Measurements from ENCODE around the gene PDIA5.

The PDIA5 gene

GRCh38 chr3:123113889-123114450 lies 47.1 kb downstream of the PDIA5 start:
- DNase-seq (ENCODE audit: low read depth, low spot score), result no peak

DNA sequence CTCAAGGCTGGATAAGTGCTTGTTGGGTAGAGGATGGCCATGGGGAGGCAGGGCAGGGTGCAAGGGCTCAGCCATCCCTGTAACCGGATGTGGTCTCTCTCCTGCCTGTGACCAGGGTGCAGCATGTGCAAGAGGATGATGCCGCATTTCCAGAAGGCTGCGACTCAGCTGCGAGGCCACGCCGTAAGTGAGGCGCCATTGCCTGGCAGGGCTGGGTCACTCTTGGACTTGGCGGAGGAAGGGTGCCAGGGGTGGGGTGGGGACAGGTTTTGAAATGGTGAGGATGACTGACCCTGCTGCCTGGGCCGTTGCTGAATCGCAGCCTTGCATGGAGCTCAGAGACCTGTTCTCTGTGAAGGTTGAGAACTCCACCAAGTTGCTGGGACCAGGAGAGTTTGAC lies 49.3 kb downstream of the PDIA5 start:
- DNase-seq (ENCODE audit: low read depth, low spot score), result no peak

GRCh38 chr3:123119388-123119787 lies 52.6 kb downstream of the PDIA5 start:
- DNase-seq (ENCODE audit: low read depth, low spot score), result no peak

GRCh38 chr3:123119802-123120201 lies 53.0 kb downstream of the PDIA5 start:
- no peak for DNase-seq (ENCODE audit: low read depth, low spot score)

GRCh38 chr3:123120573-123120972 lies 53.7 kb downstream of the PDIA5 start:
- DNase-seq (ENCODE audit: low read depth, low spot score), result no peak

DNA sequence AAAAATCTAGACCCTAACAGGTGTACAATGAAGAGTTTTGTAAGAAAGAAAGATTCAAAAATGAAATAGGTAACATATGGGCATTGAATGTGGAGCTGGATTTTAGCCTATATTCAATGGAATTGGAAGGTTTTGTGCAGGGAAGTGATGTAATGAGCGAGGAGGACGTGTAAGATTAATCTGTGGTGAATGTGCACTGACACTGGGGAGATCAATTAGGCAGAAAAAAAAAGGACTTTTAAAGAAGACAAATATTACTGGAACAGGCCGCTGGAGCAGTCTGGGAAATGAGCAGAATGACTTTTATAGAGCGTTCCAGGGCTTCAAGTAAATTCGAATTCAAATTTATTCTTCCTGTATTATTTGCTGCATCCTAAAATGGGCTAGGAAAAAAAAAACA lies 55.2 kb downstream of the PDIA5 start:
- DNase-seq (ENCODE audit: low read depth, low spot score), result no peak

GRCh38 chr3:123122525-123123315 lies 55.9 kb downstream of the PDIA5 start:
- no peak for DNase-seq (ENCODE audit: low read depth, low spot score)

DNA sequence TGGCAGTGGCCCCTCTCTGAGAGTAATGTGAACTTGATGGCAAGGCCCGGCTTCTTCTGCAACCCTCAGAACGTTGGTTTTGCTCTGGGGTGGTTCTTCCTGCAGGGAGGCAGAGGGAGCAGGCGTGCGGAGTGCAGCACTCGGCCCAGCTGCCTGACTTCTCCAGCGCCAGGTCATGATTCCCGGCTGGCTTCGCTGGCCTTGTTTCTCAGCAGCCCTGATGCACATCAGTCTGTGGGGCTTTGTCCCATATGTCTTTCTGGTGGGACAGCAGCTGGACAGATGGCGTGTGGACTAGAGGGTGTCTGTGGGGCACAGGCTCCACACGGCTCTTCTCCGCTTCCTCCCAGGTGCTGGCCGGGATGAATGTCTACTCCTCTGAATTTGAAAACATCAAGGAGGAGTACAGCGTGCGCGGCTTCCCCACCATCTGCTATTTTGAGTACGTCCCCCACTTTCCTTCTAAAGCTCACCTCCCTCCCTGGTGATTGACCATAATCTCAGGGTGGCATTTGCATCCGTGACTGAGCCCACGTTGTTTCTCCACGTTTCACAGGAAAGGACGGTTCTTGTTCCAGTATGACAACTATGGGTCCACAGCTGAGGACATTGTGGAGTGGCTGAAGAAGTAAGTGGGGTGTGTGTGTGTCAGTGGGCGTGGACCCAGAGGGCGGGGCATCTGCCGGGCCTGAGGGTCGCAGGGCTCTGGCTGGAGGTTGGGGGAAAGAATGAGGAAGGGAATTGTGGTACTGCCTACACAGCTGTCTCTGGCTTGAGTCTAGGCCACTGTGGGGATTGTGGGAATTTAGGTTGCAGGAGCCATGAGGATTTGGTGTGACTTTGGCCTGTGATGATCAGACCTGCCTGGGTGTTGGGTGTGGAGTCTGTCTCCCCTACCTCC lies 57.1 kb downstream of the PDIA5 start:
- no peak for DNase-seq (ENCODE audit: low read depth, low spot score)

- no peak for DNase-seq (ENCODE audit: low read depth, low spot score)
Measured at GRCh38 chr3:123124971-123125370, 58.1 kb downstream of the PDIA5 start.

- DNase-seq (ENCODE audit: low read depth, low spot score), result no peak
Measured at GRCh38 chr3:123126031-123126430, 59.2 kb downstream of the PDIA5 start.

- no peak for DNase-seq (ENCODE audit: low read depth, low spot score)
Measured at GRCh38 chr3:123126653-123127052, 59.8 kb downstream of the PDIA5 start.

GRCh38 chr3:123129092-123129491 lies 62.3 kb downstream of the PDIA5 start:
- no peak for DNase-seq (ENCODE audit: low read depth, low spot score)

- DNase-seq (ENCODE audit: low read depth, low spot score), result no peak
Measured at GRCh38 chr3:123129532-123129931, 62.7 kb downstream of the PDIA5 start.

DNA sequence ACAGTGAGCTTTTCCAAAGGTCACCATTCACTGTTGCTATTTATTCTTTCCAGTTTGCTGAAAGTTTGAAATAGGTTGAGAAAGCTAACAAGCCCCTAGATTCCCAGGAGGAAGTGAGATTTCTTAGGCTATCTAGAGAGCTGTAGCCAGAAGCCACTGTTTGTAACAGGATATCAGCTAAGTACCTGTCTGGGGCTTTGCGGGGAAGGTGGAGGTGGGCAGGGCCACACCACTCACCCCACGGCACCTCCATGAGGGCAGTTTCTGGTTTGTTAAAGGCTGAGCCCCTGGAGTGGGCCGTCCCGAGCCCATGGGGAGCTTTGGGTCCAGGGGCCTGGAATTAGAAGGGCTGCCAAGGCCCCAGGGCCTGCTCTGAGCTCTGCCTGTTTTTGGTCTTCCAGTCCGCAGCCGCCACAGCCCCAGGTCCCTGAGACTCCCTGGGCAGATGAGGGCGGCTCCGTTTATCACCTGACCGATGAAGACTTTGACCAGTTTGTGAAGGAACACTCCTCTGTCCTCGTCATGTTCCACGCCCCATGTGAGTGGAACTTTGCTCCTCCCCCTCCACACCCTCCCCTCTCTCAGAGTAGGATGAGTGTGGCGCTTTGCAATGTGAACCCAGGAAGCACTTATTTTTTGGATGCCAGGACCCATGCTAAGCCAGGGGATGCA lies 63.4 kb downstream of the PDIA5 start:
- no peak for DNase-seq (ENCODE audit: low read depth, low spot score)

DNA sequence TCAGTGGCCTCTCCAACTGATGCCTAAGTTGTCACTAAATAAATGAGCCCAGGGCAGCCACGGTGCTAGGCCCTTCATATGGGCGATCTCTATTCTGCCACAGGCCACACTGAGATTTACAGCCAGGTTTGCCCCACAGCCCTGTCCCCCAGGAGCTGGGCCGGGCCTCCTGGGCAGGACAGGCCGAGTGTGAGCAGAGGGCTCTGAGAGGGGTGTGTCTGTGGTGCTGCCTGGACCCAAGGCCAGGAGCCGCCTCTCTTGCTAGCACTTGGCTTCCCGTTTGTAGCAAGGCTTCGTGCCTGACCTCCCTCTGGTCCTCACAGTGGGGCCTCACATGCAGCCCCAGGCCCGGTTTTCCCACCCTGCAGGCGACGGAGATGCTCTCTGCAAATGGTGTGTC lies 67.8 kb downstream of the PDIA5 start:
- DNase-seq (ENCODE audit: low read depth, low spot score), result no peak

- no peak for DNase-seq (ENCODE audit: low read depth, low spot score)
Measured at GRCh38 chr3:123137001-123137400, 70.2 kb downstream of the PDIA5 start.

- no peak for DNase-seq (ENCODE audit: low read depth, low spot score)
Measured at GRCh38 chr3:123138839-123139444, 72.1 kb downstream of the PDIA5 start.

GRCh38 chr3:123139522-123139921 lies 72.7 kb downstream of the PDIA5 start:
- no peak for DNase-seq (ENCODE audit: low read depth, low spot score)

DNA sequence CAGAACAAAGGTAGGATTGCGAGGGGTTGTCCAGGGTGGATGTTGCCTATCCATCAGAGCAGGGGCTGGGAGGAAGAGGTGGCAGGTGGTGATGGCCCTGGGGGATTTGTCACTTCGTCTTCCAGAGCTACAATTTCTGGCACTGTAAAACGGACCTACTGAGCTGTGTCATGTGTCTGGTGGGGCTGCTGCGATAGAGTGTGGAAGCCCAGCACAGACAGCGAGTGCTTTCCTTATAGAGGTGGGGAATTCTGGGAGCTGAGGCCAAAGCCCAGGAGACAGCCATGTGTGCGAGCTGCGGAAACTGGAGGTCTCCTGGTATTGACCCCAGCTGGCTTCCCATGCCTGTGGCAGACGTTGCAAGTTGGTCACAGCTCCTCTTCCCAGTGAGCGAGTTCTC lies 73.7 kb downstream of the PDIA5 start:
- DNase-seq (ENCODE audit: low read depth, low spot score), result no peak

DNA sequence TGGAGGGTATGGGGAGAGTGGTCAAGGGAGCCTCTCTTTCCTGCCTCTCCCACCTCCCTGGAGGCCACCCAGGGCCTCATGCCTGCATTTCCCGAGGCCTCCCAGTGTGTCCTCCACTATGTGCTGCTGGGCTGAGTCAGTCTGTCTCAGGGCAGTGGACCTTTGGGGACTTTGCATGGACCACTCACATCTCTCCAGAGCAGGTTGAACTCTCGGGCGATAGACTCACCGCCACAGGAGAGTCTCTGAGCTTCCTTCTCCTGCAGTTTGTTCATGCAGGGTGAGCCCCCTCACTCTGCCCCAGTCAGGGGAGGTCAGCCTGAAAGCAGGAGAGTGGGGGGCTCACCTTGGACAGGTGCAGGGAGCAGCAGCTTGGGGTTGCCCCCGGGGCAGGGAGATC lies 74.5 kb downstream of the PDIA5 start:
- no peak for DNase-seq (ENCODE audit: low read depth, low spot score)

DNA sequence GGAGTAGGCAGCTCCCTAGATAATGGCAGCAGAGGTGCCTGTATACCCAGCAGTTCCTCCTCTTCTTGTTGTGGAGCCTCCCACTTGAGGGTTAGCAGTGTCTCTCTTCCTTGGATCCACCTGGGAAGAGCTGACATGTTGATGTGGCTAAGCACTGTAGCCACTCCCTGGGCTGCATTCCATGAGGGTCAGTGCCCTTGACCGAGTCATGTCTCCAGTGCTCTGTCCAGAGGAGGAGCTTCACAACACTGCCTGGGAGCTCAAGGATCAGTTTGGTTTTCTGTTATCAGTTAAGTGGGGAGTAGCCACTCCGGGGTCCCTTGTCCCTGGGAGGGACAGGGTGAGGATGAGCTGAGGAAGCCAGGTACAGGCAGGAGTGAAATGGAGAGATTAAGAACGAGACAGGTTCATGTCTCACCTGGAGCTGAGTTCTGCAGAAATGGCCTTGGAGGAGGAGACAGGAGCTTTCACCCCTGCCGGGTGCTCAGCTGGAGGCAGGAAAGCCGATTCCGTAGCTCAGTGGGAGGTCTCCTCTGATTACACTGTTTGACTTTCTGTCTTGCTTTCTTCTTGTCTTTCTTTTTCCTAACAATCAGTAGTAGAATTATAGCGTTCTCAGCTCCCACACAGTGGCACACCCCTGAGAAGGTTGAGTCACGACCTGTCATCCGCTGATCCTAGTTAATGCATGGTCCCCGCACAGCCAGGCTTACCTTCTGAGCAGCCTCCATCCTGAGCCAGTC lies 77.0 kb downstream of the PDIA5 start:
- DNase-seq (ENCODE audit: low read depth, low spot score), result no peak

Data from activated naive CD8-positive, alpha-beta T cell treated with anti-CD3 and anti-CD28 coated beads, Interleukin-2, amount 50 U/mL, for 16 hours (primary cell).